Vagina (tissue), 2 donors: Measurements from ENCODE around the gene MAD1L1. TPM values are rescaled to one million over a fixed set of nuclear protein-coding genes. Genes with fewer than 3 reads are reported as not detected.

Experiments
- DNase-seq, 2 donors: peaks; one replicate each; pipeline ENCODE4 v3.0.0-alpha.2; 2017; ENCODE audit errors: extremely low spot score in 2 of 2
- H3K27ac ChIP-seq: fragments of 200-600 bp; sonication (generic); one replicate; pipeline ENCODE4 v1.5.1; 2019
- H3K27me3 ChIP-seq: fragments of 200-600 bp; sonication (generic); one replicate; pipeline ENCODE4 v1.5.1; 2019
- H3K36me3 ChIP-seq, 2 donors: fragments of 200-600 bp; sonication (generic); one replicate each; pipeline ENCODE4 v1.5.1; 2017 to 2019
- H3K4me1 ChIP-seq: fragments of 200-600 bp; sonication (generic); one replicate; pipeline ENCODE4 v1.5.1; 2019
- H3K4me3 ChIP-seq, 2 donors: fragments of 200-600 bp; sonication (generic); 1 replicate in 1 of 2; 2 replicates in 1 of 2; pipeline ENCODE4 v1.5.1; 2016 to 2019
- H3K9me3 ChIP-seq: fragments of 200-600 bp; sonication (generic); one replicate; pipeline ENCODE4 v1.5.1; 2019
- CTCF ChIP-seq, 3 experiments: fragments of 450-650 bp in 2 of 3; fragments of 200-600 bp in 1 of 3; sonication (generic) in 1 of 3; IDR thresholded peaks; one replicate each; pipeline ENCODE4 v1.5.1; 2017 to 2019; ENCODE audit warnings: antibody characterized with exemption in 3 of 3, mild to moderate bottlenecking in 2 of 3, moderate library complexity in 2 of 3
- POLR2A ChIP-seq, 2 donors: fragments of 450-650 bp; IDR thresholded peaks; one replicate each; pipeline ENCODE4 v1.6.1; 2017; ENCODE audit warnings: antibody characterized with exemption in 2 of 2, mild to moderate bottlenecking in 2 of 2, moderate library complexity in 2 of 2
- POLR2AphosphoS5 ChIP-seq, 2 donors: sonication (generic); formaldehyde crosslinking; IDR thresholded peaks; one replicate each; pipeline ENCODE4 v1.9.0; 2017; ENCODE audit warnings: antibody characterized with exemption in 2 of 2, mild to moderate bottlenecking in 2 of 2, low read depth in 1 of 2; ENCODE audit not compliant: insufficient read depth in 1 of 2
- intact Hi-C: fragments of 100-400 bp; cut with DNase I; formaldehyde crosslinking; loops from one replicate; pipeline ENCODE4 v1.15.1; 2023
- total RNA-seq: library from RNA; depleted of rRNA; stranded (reverse); fragments of >200 nt; gene quantifications from one replicate; pipeline ENCODE4 v1.2.3, GENCODE V29; 2016

Gene MAD1L1
- total RNA-seq, 1 donor from 2014 or later: 62.4 TPM

DNA sequence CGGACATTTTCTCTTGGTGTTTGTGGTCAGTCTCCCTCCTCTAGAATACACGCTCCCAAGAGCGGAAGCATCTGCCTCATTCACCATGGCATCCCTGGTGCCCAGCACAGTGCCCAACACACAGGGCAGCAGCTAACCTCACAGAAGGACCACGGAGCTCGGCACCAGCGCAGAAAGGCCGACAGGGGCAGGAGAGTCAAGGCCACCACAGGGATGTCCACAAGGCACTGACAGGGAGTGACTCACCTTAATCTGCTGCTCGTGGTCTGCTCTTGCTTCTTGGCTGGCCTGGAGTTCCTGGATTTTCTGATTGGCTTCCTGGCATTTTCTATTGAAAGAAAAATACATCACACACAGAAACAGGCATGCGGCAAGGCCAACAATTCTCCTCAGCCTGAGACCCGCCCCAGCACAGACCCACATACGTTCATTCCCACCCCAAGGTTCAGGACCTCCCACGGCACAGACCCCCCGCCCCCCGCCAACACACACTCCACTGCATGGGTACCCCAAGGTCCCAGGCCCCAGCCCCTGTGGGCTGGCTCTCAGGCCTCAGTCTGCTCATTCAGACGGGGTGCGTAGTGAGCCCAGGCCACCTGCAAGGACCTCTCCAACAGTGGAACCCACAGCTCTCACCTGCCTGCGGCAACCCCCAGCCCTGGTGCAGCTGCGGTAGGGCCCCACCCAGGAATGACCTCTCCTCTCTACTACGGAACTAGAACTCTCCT is 14.9 kb downstream of the MAD1L1 start:
- DNase-seq: no peak
- intact Hi-C loops: loop anchor here (10.0 kb wide), 1 partner anchor 633 kb away; no protein-coding TSS in a partner anchor

DNA sequence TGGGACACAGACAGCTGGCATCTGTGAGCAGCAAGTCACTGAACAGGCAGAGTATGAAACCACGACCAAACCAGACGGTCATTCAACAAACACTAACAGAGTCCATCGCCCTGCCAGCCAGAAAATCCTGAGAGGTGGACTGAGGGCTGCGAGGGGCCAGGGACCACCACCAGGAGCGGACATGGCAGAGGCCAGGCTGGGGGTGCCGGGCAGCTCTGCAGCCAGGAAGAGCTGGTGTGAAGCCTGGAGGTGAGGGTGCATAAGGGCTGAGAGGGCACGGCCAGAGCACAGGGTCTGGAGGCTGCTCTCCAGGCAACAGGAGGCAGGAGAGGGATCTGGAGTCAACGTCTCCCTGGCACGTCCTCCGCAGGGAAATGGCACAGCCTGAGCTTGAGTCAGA is 15.5 kb downstream of the MAD1L1 start:
- H3K4me3 ChIP-seq: no peak overlapping the region
- no peak overlapping the region for H3K27ac ChIP-seq
- peaks cover 0 to 59% of the 10 kb centered on the region in 2 donors for H3K36me3 ChIP-seq
- intact Hi-C loops: loop anchor here (10.0 kb wide), 1 partner anchor 632 kb away; no protein-coding TSS in a partner anchor
- DNase-seq: no peak
- TF ChIP-seq POLR2A (IDR thresholded peaks at IDR 0.05) (no peak), POLR2AphosphoS5 (IDR thresholded peaks at IDR 0.05; ENCODE audit: insufficient read depth in 1 of 2, low read depth in 1 of 2) (no peak), CTCF (IDR thresholded peaks at IDR 0.05) (no peak)
- H3K4me1 ChIP-seq: no peaks in the 10 kb centered on the region
- no peaks in the 10 kb centered on the region for H3K9me3 ChIP-seq
- no peaks in the 10 kb centered on the region for H3K27me3 ChIP-seq

More for the DNA sequence above, 14.9 kb downstream of the MAD1L1 start:
- Histone ChIP-seq H3K27ac (no peak overlapping the region), H3K9me3 (no peaks in the 10 kb centered on the region), H3K4me1 (no peaks in the 10 kb centered on the region), H3K36me3 (peaks cover 0 to 62% of the 10 kb centered on the region in 2 donors), H3K4me3 (no peak overlapping the region), H3K27me3 (no peaks in the 10 kb centered on the region)
- no peak for TF ChIP-seq CTCF (IDR thresholded peaks at IDR 0.05)
- TF ChIP-seq POLR2A (IDR thresholded peaks at IDR 0.05): no peak
- no peak for TF ChIP-seq POLR2AphosphoS5 (IDR thresholded peaks at IDR 0.05; ENCODE audit: insufficient read depth in 1 of 2, low read depth in 1 of 2)

DNA sequence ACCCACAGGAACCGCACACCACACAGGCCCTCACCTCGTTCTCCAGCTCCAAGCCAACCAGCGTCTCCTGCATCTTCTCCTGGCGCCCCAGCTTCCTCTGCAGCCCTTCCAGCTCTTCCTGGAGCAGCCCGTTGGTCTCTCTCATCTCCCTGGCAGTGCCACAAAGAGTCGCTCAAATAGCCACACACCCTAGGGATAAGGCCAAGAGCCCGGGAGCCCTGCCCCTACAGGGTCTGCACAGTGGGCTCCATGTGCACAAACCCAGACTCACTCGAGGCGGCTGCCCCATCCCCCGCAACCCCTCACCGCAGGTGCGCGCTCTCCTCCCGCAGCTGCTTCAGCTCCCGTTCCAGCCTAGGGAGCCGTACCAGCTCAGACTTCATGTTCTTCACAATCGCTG is 16.9 kb downstream of the MAD1L1 start:
- no peak for DNase-seq
- TF ChIP-seq POLR2AphosphoS5 (IDR thresholded peaks at IDR 0.05; ENCODE audit: insufficient read depth in 1 of 2, low read depth in 1 of 2): no peak
- no peak for TF ChIP-seq CTCF (IDR thresholded peaks at IDR 0.05)
- TF ChIP-seq POLR2A (IDR thresholded peaks at IDR 0.05): no peak
- Histone ChIP-seq H3K9me3 (no peaks in the 10 kb centered on the region), H3K4me1 (no peaks in the 10 kb centered on the region), H3K36me3 (peaks cover 0 to 48% of the 10 kb centered on the region in 2 donors), H3K27ac (no peak overlapping the region), H3K4me3 (no peak overlapping the region), H3K27me3 (no peaks in the 10 kb centered on the region)
- intact Hi-C loops: loop anchor here (10.0 kb wide), 1 partner anchor 631 kb away; no protein-coding TSS in a partner anchor

DNA sequence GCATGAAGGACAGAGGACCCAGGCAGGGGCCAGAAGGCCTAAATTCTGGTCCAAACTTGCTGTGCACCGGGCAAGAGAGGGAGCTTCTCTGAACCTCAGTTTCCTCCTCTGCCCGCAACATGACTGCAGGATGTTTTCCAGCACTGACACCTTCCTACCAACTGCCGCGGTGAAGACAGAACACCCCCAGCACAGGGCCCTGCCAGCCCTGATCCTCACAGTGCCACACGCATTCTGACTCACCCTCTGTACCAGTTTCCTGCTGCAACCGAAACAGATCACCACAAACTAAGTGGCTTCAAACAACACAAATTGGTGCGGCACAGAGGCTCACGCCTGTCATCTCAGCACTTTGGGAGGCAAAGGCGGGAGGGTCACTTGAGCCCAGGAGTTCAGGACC is 18.1 kb downstream of the MAD1L1 start:
- DNase-seq: no peak
- Histone ChIP-seq H3K27me3 (no peaks in the 10 kb centered on the region), H3K27ac (no peak overlapping the region), H3K4me1 (no peaks in the 10 kb centered on the region), H3K36me3 (peaks cover 0 to 52% of the 10 kb centered on the region in 2 donors), H3K4me3 (no peak overlapping the region), H3K9me3 (no peaks in the 10 kb centered on the region)
- TF ChIP-seq POLR2A (IDR thresholded peaks at IDR 0.05) (no peak), POLR2AphosphoS5 (IDR thresholded peaks at IDR 0.05; ENCODE audit: insufficient read depth in 1 of 2, low read depth in 1 of 2) (no peak), CTCF (IDR thresholded peaks at IDR 0.05) (no peak)
- intact Hi-C loops: loop anchor here (10.0 kb wide), 1 partner anchor 630 kb away; no protein-coding TSS in a partner anchor
